NCI-H1417 treated with DMSO at 0.1 percent for 48 hours (cell line): Measurements from ENCODE around the gene FAM83C.

ENCODE experiments used
- DNase-seq: peaks from one replicate; lab custom pipeline; 2025; lab: John Stamatoyannopoulos, UW

FAM83C gene

DNA sequence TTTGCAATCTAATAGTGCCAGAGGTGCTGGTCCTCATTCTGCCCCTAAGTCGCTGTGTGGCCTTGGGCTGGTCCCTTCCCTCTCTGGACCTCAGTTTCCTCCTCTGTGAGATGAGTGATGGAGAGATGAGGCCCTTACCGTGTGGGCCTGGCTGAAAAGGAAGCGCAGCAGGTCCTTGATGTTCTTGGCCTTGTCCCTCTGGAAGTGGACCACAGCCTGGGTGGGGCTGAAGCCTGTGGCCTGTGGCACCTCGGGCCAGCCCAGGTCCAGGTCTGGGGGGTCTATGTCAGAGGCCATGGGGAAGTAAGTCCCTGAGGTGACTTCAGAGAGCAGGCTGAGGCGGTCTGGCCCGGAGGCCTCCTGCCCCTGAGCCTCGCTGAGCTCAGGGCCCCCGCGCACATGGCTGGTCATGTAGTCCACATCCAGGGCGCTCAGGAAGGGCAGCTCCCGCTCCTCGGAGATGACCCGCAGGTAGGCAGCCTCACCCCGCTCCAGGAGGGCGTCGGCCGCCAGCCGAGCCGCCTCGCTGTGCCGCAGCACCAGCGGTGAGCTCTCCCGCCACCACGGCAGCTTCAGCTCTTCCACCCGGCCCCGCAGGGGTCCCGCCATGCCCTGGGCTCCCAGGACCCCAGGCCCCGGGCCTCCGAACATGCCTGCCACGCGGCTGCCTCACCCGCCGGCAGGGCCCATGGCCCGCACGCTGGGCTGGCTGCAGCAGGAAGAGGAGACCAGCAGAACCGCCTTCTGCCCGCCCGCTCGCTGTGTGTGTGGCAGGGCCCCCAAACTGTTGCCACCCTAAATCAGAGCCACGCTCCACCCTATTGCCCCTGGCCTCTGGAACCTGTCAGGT, at the start of gene FAM83C:
Gene FAM83C, minus strand, starts transcription at position 772 of the 850 bp plus-strand sequence. Its CDS starts 121 bp downstream, at position 651.
- no peak for DNase-seq

DNA sequence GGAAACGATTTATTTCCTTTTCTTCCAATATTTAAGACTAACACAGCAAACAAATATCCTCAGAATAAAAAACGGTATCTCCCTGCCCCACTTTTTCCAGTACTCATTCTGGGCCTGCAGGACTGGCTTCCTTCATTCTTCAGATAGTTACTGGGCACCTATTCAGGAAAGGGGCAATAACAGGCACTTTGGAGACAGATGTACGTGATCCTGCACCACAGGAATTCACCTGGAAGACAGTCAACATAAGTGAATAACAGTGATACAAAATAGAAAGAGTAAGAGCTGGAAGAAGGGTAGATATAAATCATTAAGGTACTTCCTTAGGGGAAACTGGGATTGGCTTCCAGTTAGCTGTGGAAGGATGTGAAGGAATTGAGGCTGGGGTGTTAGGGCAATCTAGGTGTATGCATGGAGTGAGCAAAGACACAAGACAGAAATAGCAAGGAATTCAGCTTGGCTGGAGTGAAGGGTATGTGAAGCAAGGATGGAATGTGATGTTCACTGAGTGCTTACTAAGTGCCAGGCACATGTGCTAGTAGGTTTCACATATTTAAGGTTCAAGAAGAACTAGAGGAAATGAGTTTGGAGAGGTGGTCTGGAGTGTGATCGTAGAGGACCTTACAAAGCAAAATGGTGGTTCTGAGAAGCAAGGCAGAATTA, 49.3 kb upstream of the FAM83C start:
- no peak for DNase-seq

DNA sequence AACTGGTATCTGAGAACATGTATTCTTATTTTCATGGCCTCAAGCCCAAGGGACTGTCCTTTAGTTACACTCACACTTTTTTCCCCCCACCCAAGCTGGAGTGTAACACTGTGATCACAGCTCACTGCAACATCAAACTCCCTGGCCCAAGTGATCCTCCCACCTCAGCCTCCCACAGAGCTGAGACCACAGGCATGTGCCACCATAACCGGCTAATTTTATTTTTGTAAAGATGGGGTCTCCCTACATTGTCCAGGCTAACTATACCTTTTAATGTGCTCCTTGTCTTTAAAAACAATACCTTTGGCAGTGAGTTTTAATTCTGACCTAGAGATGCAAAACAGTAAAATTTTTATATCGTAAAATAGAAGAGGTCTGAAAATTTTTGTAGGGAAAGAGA, 48.2 kb upstream of the FAM83C start:
- no peak for DNase-seq

GRCh38 chr20:35339636-35340035, 47.4 kb upstream of the FAM83C start:
- DNase-seq, result no peak

DNA sequence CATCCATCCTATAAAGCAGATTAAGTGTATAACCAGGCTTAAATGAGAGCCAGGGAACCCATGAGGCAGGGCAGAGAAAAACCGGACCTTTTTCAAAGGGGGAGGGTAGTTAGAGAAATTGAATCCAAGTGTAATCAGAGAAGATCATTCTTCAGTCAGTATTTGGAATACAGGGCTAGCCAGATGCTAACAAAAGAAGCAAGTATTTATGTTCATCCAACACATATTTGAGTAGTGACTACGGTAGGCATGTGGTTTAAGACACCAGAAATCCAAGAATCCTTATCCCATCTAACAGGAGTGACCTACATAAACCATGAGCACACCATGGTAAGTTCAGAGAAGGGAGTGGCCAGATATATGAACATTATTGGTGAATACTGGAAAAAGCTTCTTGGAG, 46.8 kb upstream of the FAM83C start:
- no peak for DNase-seq

DNA sequence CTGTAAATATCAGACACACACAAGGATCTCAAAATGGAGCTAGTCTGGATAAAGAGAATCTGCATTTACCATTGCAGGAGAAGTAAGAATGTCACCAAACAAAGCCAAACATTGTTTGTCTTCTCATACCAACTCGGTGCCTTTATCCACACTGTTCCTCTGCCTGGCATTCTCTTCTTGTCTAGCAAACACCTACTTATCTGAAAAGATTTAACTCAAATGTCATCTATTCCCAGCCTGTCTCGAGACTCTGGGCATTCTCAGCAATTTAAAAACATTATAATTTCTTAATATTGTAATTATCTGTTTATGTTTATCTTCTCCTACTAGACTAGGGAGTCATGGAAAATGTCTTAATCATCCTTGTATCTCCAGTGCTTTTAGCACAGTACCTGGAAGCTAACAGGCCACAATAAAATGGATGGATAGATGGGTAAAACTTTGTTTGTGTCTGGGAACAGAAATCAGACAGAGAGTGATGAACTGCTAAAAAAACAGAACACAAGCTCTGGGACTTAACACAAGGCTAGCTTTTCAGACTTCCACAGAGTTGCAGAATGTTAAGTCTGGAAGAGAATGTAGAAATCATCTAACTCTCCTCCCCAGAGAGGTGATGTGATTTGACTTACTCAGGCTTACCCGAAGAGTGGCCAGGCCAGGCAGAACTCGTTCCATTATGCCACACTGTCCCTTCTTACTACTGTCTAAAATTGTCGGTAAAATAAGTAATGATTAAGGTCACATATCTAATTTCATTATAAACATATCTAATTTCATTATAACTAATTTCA, 42.3 kb upstream of the FAM83C start:
- no peak for DNase-seq

- no peak for DNase-seq
These were observed 41.4 kb upstream of the FAM83C start for GRCh38 chr20:35333606-35334005.

DNA sequence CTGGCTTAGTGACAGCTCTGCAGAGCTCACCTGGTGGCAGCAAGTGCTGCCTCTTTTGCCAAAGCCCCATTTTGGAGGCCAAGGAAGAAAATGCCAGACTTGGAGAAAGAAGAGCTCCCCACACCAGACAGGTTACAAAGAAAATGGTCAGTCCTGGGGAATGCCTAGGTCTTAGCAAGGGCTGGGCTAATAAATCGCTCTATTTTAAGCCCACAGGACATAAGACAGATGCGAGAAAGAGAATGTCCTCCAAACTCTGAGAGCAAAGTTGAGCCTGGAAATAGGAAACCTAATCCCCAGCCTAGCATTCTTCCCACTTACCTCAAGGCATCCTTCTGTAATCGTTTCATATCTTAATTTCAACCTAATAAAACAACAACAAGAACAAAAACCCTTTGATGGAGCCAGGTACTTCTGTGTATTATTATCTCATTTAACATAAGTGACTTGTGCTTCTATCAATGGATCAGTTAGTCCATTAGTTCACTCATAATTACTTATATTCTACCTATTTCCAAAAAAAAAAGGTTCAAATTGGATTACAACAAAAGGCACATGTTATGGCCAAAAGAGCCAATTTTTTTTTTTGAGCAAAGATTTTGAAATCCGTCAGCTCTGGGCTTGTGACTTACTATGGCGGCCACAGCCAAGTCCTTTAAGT, 40.4 kb upstream of the FAM83C start:
- DNase-seq, result no peak

- DNase-seq, result no peak
These were observed 37.4 kb upstream of the FAM83C start for GRCh38 chr20:35329435-35330139.

DNA sequence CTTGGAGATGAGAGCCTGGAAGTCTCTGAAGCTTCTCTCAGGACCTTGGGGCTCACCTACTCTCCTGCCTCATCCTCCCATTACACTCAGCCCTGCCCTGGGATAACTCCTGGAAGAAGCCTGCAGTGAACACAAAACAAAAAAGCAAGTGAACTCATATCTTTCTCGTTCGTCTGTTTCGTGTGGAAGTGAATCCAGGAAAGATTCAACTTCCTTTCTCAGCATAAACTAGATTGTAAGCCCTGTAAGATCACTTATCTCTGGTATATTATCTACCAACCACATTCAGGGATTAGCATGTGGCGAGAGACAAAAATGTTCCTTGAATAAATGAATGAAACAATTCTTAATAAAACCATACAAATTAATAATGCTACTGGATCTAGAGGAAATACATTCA, 36.5 kb upstream of the FAM83C start:
- DNase-seq, result no peak

DNA sequence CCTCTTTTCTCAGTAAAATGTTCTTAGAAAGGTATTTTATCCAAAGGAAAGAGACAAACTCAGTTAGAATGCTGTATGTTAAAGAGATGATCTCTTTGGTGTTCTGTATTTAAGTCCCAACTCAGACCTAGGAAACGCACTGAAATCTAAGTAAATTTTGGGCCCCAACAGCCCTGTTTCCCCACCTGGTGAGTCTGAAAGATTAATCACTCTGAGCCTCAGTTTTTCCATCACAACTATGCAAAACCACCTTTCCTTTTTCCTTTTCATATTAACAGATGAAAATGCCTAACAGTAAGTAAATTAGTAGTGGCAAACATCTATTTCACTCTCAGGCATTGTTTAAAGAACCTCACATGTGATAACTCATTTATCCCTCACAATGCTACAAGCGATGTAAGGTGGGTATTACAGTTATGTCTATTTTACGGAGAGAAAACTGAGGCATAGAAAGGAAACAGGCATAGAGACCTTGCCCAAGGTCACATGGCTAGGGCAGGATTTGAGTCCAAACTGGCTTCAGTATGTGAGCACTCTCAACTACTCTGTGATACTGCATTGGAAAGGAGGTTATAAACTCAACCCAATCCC, 36.0 kb upstream of the FAM83C start:
- DNase-seq, result no peak

DNA sequence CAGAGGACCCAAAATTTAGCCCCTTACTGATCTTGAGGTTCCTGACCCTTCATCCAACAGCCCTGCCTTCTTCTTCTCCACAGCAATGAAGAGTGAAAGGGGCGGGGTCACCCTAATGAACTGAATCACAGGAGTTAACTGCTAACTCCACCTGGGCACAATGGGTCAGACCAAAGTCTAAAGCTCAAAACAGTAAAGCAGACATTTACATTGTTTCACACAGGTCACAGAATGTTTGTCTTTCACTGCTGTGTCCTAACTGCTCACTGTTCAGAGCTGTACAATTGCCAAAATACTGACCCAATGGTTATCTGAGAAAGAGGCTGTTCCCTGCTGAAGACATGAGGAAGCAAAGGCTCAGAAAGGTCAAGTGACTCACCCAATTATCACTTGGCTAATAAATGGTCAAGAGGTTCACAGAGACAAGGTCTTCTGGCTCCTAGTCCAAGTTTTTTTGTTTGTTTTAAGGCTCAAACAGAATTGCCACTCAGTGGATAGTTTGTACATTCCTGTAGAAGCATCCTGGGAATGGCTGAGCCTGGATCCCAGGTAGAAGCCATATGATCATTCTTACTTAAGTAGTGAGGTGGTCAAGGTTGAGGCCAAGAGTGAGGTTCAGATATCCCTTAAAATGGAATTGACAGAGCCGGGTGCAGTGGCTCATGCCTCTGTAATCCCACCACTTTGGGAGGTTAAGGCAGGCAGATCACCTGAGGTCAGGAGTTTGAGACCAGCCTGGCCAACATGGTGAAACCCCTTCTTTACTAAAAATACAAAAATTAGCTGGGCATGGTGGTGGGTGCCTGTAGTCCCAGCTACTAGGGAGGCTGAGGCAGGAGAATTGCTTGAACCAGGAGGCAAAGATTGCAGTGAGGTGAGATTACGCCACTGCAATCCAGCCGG, 35.1 kb upstream of the FAM83C start:
- DNase-seq, result no peak

- no peak for DNase-seq
These were observed 34.5 kb upstream of the FAM83C start for GRCh38 chr20:35326740-35327073.

GRCh38 chr20:35326021-35326739, 34.0 kb upstream of the FAM83C start:
- no peak for DNase-seq

DNA sequence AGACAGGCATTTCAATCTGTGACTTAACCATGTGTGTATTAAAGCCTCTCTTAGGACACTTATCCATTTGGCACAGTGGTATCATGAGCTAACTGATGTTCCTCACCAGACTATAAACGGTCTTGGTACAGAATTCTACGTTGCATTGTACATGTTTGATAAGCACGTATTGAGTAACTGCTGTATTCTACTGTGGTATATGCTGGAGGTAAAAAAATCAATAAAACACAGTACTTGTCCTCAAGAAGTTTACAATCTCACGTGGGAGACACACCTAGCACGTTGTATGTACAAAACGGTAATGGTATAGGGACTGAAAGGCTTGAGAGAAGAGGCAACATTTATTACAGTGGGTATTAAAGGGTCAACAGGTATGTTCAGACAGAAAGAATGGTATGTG, 33.2 kb upstream of the FAM83C start:
- DNase-seq, result no peak

DNA sequence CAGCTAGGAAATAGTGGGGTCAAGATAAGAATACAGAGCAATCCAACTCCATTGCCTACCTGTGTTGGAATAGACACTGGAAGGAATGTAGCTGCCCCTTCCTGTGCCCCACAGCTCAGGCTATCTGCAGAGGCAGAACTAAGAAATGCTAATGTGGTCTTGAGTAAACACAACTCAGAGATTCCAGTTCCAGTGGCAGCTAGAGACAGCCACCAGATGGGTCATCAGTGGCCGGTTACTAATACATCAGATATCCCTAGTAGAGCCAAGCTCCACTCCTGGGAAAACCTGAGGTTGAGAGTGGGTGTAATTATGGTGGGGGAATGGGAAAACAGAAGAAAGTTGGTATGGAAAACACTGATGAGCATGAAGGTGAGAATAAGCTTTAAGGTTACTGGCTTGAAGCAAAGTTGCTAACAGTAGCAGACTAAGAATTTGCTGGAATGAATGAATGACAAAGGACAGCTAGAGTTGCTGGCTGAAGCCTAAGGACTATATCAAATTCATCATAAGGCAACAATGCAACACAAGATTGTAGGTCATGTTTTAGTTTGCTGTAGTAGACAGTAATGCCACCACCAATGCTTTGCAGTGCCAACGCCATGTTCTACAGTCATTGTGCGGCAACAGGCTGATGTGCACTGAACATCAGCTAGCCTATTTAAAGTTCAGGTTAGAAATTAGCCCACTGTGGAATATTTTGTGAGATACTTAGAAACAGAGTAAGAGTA, 28.3 kb upstream of the FAM83C start:
- DNase-seq, result no peak

GRCh38 chr20:35319871-35320197, 27.6 kb upstream of the FAM83C start:
- DNase-seq, result no peak

DNA sequence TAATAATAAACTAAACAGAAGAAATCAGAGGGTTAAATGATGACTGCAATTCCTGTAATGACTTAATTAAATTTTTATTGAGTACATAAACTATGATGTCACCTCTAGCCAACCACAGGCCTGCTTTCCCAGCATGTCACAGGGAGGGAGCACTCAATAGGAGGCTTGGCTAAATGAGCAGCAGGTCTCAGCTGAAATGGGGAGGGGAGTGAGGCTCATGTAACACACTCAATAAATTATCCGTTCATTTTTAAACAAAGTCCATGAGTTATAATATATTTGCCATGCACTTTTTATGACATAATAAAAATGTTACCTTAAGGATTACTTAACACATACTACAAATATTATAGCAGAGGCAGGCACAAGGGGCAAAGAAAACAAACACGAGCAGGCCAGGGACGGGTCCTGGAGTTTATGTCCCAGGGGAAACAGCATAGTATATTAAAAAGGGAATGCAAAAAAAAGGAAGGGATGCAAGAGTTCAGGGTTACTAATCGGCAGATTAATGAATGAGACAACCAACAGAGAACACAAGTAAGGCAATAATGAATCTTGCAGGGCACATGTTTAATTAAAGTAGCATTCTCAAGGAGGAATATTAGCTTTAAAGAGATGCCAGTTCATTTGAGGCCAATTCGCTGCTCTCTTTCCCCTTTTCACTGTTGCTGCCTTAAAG, 27.1 kb upstream of the FAM83C start:
- DNase-seq, result no peak
